GM12872 (cell line): ENCODE results near the gene MDK.

Source experiments
- TF ChIP-seq, protein P1 (sequence below): IDR thresholded peaks from 3 replicates; pipeline ENCODE4 v1.5.1; 2011; ENCODE audit warnings: low read depth, mild to moderate bottlenecking, low read length, moderate library complexity; ENCODE audit not compliant: insufficient read depth

Gene MDK, protein sequence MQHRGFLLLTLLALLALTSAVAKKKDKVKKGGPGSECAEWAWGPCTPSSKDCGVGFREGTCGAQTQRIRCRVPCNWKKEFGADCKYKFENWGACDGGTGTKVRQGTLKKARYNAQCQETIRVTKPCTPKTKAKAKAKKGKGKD

DNA sequence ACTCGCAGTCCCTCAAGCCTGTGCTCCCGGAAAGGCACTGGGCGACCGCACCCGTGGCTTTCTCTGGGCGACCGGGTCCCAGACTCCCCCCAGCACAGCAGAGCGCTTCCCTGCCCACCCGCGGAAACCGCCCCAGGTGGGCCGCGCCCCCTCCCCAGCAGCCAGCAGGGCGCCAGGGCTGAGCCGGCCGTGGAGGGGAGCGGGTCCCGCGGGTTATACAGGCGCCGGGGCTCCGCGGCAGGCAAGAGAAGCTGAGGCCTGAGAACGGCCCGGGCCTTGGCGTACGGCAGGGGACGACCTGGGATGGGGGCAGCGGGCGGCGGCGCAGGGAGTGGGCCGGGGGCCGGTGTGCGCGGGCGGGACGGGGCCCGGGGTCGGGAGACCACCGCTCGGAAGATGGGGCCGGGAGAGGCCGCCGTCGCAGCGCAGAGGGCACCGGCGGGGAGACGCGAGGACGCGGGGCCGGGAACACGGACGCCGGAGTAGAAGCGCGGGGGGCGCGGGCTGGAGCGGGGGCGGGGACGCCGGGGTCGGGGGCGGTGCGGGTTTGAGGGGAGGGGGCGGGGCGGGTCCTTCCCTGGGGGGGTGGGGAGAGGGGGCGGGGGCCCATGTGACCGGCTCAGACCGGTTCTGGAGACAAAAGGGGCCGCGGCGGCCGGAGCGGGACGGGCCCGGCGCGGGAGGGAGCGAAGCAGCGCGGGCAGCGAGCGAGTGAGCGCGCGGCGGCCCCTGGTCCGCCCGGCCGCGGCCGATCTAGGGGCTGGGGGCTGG, at the start of gene MDK:
Gene MDK (plus strand): TSS at position 622 of the 771 bp plus-strand sequence. CDS start 389 bp downstream, outside the sequence.
- TF ChIP-seq, protein P1, sequence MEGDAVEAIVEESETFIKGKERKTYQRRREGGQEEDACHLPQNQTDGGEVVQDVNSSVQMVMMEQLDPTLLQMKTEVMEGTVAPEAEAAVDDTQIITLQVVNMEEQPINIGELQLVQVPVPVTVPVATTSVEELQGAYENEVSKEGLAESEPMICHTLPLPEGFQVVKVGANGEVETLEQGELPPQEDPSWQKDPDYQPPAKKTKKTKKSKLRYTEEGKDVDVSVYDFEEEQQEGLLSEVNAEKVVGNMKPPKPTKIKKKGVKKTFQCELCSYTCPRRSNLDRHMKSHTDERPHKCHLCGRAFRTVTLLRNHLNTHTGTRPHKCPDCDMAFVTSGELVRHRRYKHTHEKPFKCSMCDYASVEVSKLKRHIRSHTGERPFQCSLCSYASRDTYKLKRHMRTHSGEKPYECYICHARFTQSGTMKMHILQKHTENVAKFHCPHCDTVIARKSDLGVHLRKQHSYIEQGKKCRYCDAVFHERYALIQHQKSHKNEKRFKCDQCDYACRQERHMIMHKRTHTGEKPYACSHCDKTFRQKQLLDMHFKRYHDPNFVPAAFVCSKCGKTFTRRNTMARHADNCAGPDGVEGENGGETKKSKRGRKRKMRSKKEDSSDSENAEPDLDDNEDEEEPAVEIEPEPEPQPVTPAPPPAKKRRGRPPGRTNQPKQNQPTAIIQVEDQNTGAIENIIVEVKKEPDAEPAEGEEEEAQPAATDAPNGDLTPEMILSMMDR = no peak

DNA sequence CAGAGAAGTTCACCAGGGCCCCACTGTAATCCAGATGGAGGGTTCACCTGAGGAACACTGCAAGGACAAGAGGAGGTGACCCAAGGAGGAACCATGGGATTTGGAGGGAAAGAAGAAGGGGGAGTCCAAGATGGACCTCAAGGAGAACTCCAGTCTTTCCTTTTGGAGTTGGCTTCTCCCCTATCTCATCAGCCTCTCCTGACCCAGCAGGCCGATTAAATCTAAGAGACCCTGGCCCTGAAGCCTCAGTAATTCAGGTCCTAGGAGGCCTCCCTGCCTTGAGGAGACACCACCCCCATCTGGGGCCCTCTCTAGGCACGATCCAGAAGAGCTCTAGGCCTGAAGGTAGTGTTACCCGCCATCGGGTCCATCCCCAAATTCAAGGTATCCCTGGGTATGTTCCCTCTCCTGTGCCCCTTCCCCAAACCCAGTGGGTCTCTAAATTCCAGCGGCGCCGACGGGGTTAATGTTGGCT, 49.3 kb upstream of the MDK start:
- TF ChIP-seq, protein P1 = no peak

DNA sequence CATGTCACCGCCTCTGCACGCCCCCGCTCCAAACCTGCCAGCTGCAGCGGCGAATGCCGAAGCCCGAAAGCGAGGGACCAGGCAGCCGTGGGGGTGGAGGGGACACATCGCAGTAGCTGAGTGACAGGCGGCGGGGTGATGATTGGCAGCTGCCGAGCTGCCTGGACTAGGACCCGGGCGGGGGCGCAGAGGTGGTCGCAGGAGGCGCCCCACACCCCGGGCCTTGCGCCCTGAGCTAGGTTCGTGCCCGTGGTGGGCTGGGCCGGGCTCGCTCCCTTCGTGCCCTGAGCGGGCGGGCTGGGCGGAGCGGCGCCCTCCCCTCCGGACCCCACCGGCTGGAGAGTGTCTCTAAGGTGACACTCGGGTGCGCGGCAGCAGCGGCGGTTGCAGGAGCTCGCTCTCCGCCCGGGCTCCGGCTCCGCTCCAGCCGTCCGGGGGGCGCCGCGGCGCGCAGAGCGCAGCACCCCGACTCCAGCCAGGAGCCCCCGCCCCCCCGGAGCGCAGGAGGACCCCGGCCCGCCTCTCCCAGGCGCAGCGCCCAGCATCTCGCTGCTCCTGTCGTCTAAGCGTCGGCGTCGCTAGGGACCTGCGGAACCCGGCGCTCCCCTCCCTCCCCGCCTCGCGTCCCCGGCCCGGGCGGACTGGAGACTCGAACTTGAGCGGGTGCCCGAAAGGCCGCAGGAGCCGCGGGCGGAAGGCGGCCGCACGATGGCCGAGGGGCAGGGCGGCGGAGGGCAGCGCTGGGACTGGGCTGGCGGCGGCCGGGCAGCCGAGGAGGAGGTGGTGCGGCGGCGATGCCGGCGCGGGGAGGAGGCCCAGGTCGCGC, 48.7 kb upstream of the MDK start:
- TF ChIP-seq, protein P1 = no peak

DNA sequence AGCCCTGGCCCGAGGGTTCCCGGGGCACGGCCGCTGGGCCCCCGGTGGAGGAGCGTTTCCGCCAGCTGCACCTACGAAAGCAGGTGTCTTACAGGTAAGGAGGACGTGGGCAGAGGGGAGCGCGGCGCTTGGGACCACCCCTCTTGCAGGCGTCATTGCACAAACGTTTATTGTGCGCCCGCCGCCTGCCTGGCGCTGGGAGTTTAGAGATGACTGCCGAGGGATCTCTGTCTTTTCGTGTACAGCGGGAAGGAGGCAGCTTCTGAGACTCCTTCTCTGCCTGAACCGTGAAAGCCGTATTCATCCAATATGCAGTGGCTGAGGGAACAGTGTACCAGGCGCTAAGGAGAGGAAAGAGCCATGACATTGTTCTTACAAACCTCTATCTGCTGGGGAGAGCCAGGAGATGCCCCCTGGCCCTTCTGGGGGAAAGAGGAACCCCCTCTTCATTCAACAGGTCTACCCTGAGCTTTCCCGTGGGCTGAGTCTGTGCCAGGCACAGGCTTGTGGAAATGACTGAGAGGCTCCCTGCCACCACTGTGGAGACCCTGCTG, 48.0 kb upstream of the MDK start:
- TF ChIP-seq, protein P1 = no peak

DNA sequence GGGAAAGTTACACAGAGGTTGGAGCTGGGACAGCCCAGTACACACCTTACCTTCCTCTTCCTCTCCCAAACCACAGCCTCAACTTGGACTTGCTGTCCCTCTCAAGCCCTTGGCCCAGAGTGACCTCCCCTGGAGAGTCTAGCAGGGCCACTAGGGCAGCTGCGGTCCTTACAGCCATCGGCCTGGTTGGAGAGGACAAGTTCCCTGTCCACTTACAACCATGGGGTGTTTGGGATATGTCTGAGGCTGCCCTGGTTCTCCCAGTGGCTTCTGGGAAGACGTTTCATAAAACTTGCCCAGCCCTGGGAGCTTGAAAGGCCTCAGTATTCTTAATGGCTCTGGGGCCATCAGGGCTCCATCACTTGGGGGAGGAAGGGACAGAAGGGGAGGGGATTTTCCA, 47.3 kb upstream of the MDK start:
- TF ChIP-seq, protein P1 = no peak

DNA sequence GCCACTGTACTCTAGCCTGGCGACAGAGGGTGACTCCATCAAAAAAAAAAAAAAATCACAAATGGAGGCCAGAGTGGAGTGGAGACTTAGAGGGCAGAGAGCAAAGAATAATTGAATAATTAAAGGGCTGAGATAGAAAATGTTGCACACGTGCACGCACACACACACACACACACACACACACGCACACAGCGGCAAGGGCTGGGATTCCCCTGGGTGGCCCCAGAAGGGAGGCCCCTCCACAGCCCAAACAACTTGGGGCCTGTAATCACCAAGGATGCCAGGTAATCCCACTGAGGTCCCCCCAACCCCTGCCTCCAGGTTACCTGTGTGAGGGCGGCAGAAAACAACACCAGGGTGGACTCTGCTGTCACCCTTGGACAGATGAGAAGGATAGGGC, 46.2 kb upstream of the MDK start:
- TF ChIP-seq, protein P1 = no peak

DNA sequence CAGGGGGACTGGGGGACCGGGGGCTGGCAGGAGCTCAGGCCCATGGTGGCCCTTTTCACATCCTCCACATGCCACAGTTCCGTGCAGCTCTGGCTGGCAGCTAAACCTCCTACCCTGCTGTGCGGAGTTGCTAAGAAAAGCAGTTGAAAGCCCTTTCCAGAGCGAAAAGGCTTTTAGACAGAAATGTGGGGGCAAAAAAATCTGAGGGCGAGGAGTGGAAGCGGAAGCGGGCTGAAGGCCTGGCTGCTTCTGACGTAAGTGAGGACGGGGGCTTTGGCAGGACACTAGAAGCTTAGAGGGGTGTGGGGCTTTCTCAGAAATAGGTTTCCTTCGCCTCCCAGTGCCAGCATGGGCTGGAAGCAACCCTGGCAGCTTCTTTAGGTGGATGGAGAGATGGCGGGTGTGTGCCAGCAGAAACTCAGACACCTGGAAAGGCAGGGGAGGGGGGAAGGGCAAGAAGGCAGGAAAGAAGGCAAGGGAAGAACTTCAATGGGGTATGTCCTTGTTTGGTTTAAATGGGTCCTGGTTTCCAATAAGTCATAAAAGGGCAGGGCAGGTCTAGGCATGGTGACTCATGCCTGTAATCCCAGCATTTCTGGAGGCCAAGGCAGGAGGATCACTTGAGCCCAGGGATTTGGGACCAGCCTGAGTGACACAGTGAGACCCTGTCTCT, 45.4 kb upstream of the MDK start:
- TF ChIP-seq, protein P1 = no peak
